Transverse colon (tissue), 4 donors: ENCODE data around the gene CUL2.

Experiments used
- POLR2A ChIP-seq: fragments of 450-650 bp; IDR thresholded peaks from one replicate; pipeline ENCODE4 v1.6.1; 2016; ENCODE audit warnings: antibody characterized with exemption, mild to moderate bottlenecking, moderate library complexity
- POLR2AphosphoS5 ChIP-seq, 3 donors: sonication (generic); formaldehyde crosslinking; IDR thresholded peaks; one replicate each; pipeline ENCODE4 v1.6.1; 2016; ENCODE audit warnings: antibody characterized with exemption in 3 of 3
- TF ChIP-seq, protein P1 (sequence below), 5 experiments: fragments of 200-600 bp in 3 of 5; fragments of 450-650 bp in 2 of 5; sonication (generic) in 3 of 5; IDR thresholded peaks; 1 replicate in 2 of 5; 2 replicates in 3 of 5; pipeline ENCODE4 v1.5.1; 2016 to 2017; ENCODE audit warnings: antibody characterized with exemption in 5 of 5, inconsistent platforms in 3 of 5, mild to moderate bottlenecking in 2 of 5, moderate library complexity in 1 of 5

DNA sequence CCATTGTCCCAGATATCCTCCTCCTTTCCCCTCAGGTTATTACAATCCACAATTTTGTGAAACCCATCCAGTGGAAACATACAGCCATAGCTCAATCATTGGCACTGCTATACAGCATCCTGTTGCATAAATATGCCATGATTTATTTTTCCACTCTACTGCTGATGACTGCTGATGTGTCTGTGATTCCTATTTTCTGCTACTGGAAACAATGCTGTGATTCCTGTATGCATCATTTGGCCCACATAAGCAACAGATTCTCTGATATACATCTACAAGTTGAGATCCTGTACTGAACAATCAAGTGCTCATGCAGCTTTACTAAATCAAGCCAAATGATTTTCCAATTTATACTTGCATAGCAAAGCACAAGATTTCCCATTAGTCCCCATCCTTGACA lies 39.6 kb downstream of the CUL2 start:
- TF ChIP-seq, protein P1, sequence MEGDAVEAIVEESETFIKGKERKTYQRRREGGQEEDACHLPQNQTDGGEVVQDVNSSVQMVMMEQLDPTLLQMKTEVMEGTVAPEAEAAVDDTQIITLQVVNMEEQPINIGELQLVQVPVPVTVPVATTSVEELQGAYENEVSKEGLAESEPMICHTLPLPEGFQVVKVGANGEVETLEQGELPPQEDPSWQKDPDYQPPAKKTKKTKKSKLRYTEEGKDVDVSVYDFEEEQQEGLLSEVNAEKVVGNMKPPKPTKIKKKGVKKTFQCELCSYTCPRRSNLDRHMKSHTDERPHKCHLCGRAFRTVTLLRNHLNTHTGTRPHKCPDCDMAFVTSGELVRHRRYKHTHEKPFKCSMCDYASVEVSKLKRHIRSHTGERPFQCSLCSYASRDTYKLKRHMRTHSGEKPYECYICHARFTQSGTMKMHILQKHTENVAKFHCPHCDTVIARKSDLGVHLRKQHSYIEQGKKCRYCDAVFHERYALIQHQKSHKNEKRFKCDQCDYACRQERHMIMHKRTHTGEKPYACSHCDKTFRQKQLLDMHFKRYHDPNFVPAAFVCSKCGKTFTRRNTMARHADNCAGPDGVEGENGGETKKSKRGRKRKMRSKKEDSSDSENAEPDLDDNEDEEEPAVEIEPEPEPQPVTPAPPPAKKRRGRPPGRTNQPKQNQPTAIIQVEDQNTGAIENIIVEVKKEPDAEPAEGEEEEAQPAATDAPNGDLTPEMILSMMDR (IDR thresholded peaks at IDR 0.05): no peak
- TF ChIP-seq POLR2A (no peak), POLR2AphosphoS5 (IDR thresholded peaks at IDR 0.05) (no peak)
